IMR-90 (cell line): ENCODE results near the gene PPP1R14B. TPM values are rescaled to one million over a fixed set of nuclear protein-coding genes. Genes with fewer than 3 reads are reported as not detected.
A peak's percentile ranks its signal among the peaks of the same experiment; 100 is the strongest.

Experiments used
- ATAC-seq: fragments of 200-7000 bp; cut with Tn5 transposase; 2 replicates; pipeline ENCODE4 v1.9.1; 2020; ENCODE audit warnings: low read depth, mild to moderate bottlenecking, moderate library complexity
- BruUV-seq: library from RNA; stranded (reverse); fragments of 400-500 nt; replicated peaks from 2 replicates; lab custom pipeline; 2021; lab: Mats Ljungman, UMichigan
- CTCF ChIA-PET: fragments of 300-600 bp; formaldehyde crosslinking; extraction: SDS; loops from one replicate; lab custom pipeline; 2021; ENCODE audit warnings: antibody characterized with exemption; lab: Yijun Ruan, JAX
- POLR2A ChIA-PET: fragments of 300-600 bp; sonication (Branson Sonifier 250); formaldehyde crosslinking; loops from one replicate; lab custom pipeline; 2022; ENCODE audit warnings: antibody characterized with exemption; ENCODE audit not compliant: unreplicated experiment; lab: Charles Lee
- DNase-seq: peaks from one replicate; pipeline ENCODE4 v3.0.0; 2013
- H2AFZ ChIP-seq: replicated peaks from 2 replicates; pipeline ENCODE3; 2013; ENCODE audit warnings: low read length, mild to moderate bottlenecking; ENCODE audit not compliant: poor library complexity
- H2AK5ac ChIP-seq: 2 replicates; pipeline ENCODE4 v1.6.1; 2013; ENCODE audit warnings: low read depth, low read length, inconsistent platforms
- H2AK9ac ChIP-seq: replicated peaks from 2 replicates; pipeline ENCODE3; 2013; ENCODE audit warnings: mild to moderate bottlenecking, low read depth, low read length, moderate library complexity; ENCODE audit not compliant: poor library complexity
- H2BK120ac ChIP-seq: 2 replicates; pipeline ENCODE4 v1.6.1; 2013; ENCODE audit warnings: low read depth, low read length, inconsistent platforms
- H2BK15ac ChIP-seq: 3 replicates; pipeline ENCODE4 v1.6.1; 2013; ENCODE audit warnings: low read depth, low read length, inconsistent platforms
- H2BK20ac ChIP-seq: 2 replicates; pipeline ENCODE4 v1.6.1; 2013; ENCODE audit warnings: low read depth, mild to moderate bottlenecking, inconsistent platforms, low read length, moderate library complexity
- H2BK5ac ChIP-seq: 2 replicates; pipeline ENCODE4 v1.6.1; 2013; ENCODE audit warnings: mild to moderate bottlenecking, low read depth, low read length, inconsistent platforms; ENCODE audit not compliant: poor library complexity, severe bottlenecking
- H3K14ac ChIP-seq: replicated peaks from 2 replicates; pipeline ENCODE4 v1.6.1; 2013; ENCODE audit warnings: low read depth, low read length, inconsistent platforms
- H3K18ac ChIP-seq: 2 replicates; pipeline ENCODE4 v1.6.1; 2013; ENCODE audit warnings: low read depth, low read length, control low read depth
- H3K23ac ChIP-seq: 2 replicates; pipeline ENCODE4 v1.6.1; 2013; ENCODE audit warnings: low read depth, low read length, inconsistent platforms
- H3K27ac ChIP-seq: 2 replicates; pipeline ENCODE4 v1.5.1; 2013; ENCODE audit warnings: mild to moderate bottlenecking, control low read depth, low read length; ENCODE audit not compliant: insufficient read depth
- H3K27me3 ChIP-seq: 2 replicates; pipeline ENCODE4 v1.6.1; 2013; ENCODE audit warnings: low read length; ENCODE audit not compliant: control insufficient read depth, insufficient read depth
- H3K36me3 ChIP-seq: 2 replicates; pipeline ENCODE4 v1.6.1; 2013; ENCODE audit warnings: low read length, mixed read lengths; ENCODE audit not compliant: control insufficient read depth, insufficient read depth
- H3K4ac ChIP-seq: 2 replicates; pipeline ENCODE4 v1.6.1; 2013; ENCODE audit warnings: low read depth, low read length, inconsistent platforms
- H3K4me1 ChIP-seq: 2 replicates; pipeline ENCODE4 v1.6.1; 2013; ENCODE audit warnings: low read length, mixed read lengths; ENCODE audit not compliant: control insufficient read depth, insufficient read depth
- H3K4me2 ChIP-seq: 2 replicates; pipeline ENCODE4 v1.6.1; 2013; ENCODE audit warnings: low read depth, mild to moderate bottlenecking, control low read depth, low read length, moderate library complexity
- H3K4me3 ChIP-seq: 2 replicates; pipeline ENCODE4 v1.5.1; 2013; ENCODE audit warnings: low read depth, mild to moderate bottlenecking, control low read depth, low read length, moderate library complexity; ENCODE audit not compliant: insufficient read depth
- H3K56ac ChIP-seq: 2 replicates; pipeline ENCODE4 v1.6.1; 2013; ENCODE audit warnings: low read length, inconsistent platforms; ENCODE audit not compliant: insufficient read depth; ENCODE audit errors: extremely low read depth
- H3K79me1 ChIP-seq, 2 experiments: 2 replicates each; pipeline ENCODE4 v1.6.1; 2013; ENCODE audit warnings: low read length in 2 of 2, inconsistent platforms in 1 of 2, low read depth in 1 of 2
- H3K9ac ChIP-seq: 2 replicates; pipeline ENCODE4 v1.6.1; 2013; ENCODE audit warnings: low read depth, low read length, control low read depth
- H3K9me1 ChIP-seq: 2 replicates; pipeline ENCODE4 v1.6.1; 2013; ENCODE audit warnings: low read length, inconsistent platforms; ENCODE audit not compliant: insufficient read depth
- H3K9me3 ChIP-seq: 2 replicates; pipeline ENCODE4 v1.6.1; 2013; ENCODE audit warnings: low read length; ENCODE audit not compliant: control insufficient read depth, insufficient read depth
- H4K20me1 ChIP-seq: 2 replicates; pipeline ENCODE4 v1.6.1; 2013; ENCODE audit warnings: low read length, inconsistent platforms; ENCODE audit not compliant: insufficient read depth
- H4K5ac ChIP-seq: 2 replicates; pipeline ENCODE4 v1.6.1; 2013; ENCODE audit warnings: mild to moderate bottlenecking, low read depth, low read length, control low read depth
- H4K8ac ChIP-seq, 2 experiments: 2 replicates each; pipeline ENCODE4 v1.6.1; 2013; ENCODE audit warnings: low read depth in 2 of 2, low read length in 2 of 2, control low read depth in 1 of 2, inconsistent platforms in 1 of 2
- H4K91ac ChIP-seq: 2 replicates; pipeline ENCODE4 v1.6.1; 2013; ENCODE audit warnings: low read depth, low read length, inconsistent platforms; ENCODE audit not compliant: insufficient read depth
- BHLHE40 ChIP-seq: fragments of 150-350 bp; IDR thresholded peaks from 2 replicates; pipeline ENCODE4 v1.6.1; 2016; ENCODE audit warnings: mild to moderate bottlenecking, low read depth, low read length
- FOS ChIP-seq: fragments of 150-350 bp; IDR thresholded peaks from 2 replicates; pipeline ENCODE4 v1.6.1; 2016; ENCODE audit warnings: low read depth, low read length
- NFE2L2 ChIP-seq: fragments of 150-350 bp; IDR thresholded peaks from 2 replicates; pipeline ENCODE4 v1.6.1; 2016; ENCODE audit warnings: low read depth, mild to moderate bottlenecking, low read length
- POLR2A ChIP-seq: IDR thresholded peaks from 2 replicates; pipeline ENCODE4 v1.6.1; 2012; ENCODE audit warnings: mild to moderate bottlenecking, low read depth, low read length
- RFX5 ChIP-seq: IDR thresholded peaks from 2 replicates; pipeline ENCODE4 v1.8.0; 2012; ENCODE audit warnings: low read depth, mild to moderate bottlenecking, low read length, moderate library complexity
- WGBS, 2 experiments: methylation state at CpG; one replicate each; pipeline versions ENCODE4 v1.1.5 to v1.1.7; 2013; ENCODE audit warnings: missing lambda C conversion rate in 2 of 2; ENCODE audit not compliant: insufficient read length in 1 of 2; ENCODE audit errors: extremely low coverage in 2 of 2; 5-methylcytosine and 5-hydroxymethylcytosine counted together
- dilution Hi-C: fragments of 300-500 bp; cut with HindIII; formaldehyde crosslinking; loops from one replicate; pipeline ENCODE4 v1.14.3; 2018; ENCODE audit warnings: low sequenced_read_pairs; ENCODE audit not compliant: unreplicated experiment
- in situ Hi-C: fragments of 300-500 bp; cut with MboI; formaldehyde crosslinking; loops from 3 replicates; pipeline ENCODE4 v1.14.3; 2019; ENCODE audit warnings: low sequenced_read_pairs, inconsistent platforms, mixed read lengths
- intact Hi-C: fragments of 100-400 bp; cut with micrococcal nuclease; formaldehyde crosslinking; loops from 2 replicates; pipeline ENCODE4 v1.10.0; 2022
- polyA plus RNA-seq, 3 experiments: library from polyadenylated mRNA; depleted of rRNA; stranded (reverse); fragments of >200 nt; gene quantifications; 2 replicates each; pipeline ENCODE4 v1.2.3, GENCODE V29; 2012; ENCODE audit warnings: low replicate concordance in 1 of 3
- total RNA-seq: library from RNA; depleted of rRNA; stranded (reverse); fragments of >200 nt; gene quantifications from 2 replicates; pipeline ENCODE4 v1.2.3, GENCODE V29; 2012

PPP1R14B gene
- total and polyA plus RNA-seq, 2 of the 4 experiments (the other 2 are of a cell fraction) = 176 to 257 TPM

DNA sequence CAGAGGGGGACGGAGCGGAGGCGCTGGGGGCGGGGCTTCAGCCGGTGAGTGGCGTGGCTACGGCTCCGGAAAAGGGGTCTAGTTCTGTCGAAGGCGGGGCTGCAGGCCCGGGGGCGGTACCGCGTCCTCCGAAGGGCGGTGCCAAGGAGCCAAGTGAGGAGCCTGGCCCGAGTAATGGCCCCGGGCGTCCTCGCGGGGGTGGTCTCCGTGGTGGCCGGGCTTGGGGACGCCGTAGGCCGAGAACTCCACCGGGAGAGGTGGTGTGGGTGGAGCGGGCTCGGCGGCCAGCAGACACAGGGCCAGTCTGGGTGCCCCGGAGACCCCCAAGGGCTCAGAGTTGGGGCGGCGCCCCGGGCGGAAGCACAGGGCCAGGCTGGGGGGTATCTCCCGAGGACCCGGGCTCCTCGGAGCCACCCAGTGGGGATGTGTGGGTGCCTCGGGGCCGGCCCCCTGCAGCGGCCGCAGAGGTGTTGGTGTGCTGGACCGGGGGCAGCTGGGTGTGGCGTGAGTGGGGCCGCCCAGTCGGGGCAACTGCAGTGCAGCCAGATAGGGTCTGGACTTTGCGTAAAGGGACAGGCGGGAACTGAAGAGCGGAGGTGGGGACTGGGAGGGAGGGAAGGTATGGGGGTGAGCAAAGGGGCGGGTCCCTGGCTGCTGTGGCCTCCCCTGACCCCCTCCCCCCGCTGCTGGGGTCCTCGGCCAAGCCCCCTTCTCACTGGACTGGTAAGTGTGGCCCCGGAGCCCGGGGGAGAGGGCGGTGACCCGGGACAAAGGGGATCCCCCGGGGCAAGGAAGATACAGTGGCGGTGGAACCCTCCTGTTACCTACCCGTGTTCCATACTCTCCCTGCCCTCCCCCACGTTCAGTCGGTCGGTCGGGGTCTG, 5.0 kb downstream of the PPP1R14B start:
- H2BK15ac ChIP-seq = no peak overlapping the region
- in situ Hi-C loops (no loop called here), dilution Hi-C loops (no loop called here), intact Hi-C loops (loop anchor here (2.0 kb wide), 1 partner anchor 55 kb away; the partner anchor contains the start of gene STIP1)
- H2AK5ac ChIP-seq = peak overlapping the region; percentile 63
- H3K4ac ChIP-seq = peak overlapping the region; percentile 77
- peak overlapping the region; percentile 56 to 59; a peak in 2 of 4 replicates for H4K8ac ChIP-seq
- H3K56ac ChIP-seq = 0 out of 2 replicates have a peak overlapping the region, but pooled peaks have one; percentile 35
- 0% methylated on average over 27 of the region's 63 CpGs; no CpG with 5 or more reads in 1 of the 2 experiments for WGBS, 2 experiments
- H4K91ac ChIP-seq = peak overlapping the region; percentile 82
- peak overlapping the region; percentile 85 for H3K4me3 ChIP-seq
- no peak overlapping the region; the same call in 1 of the 2 replicates for H4K5ac ChIP-seq
- ChIA-PET POLR2A (interaction anchor here (0.6 to 1.1 kb wide), 2 partner anchors 37 to 56 kb away, joined by 3 to 24 read pairs; no protein-coding TSS in a partner anchor), CTCF (interaction anchor here (0.6 to 2.5 kb wide), 3 partner anchors 37 to 881 kb away, joined by 3 to 8 read pairs (median 5); no protein-coding TSS in a partner anchor)
- peaks cover 14% of the 10 kb centered on the region for H3K9me1 ChIP-seq
- DNase-seq = no peak
- H3K27me3 ChIP-seq = no peaks in the 10 kb centered on the region
- peaks cover 27% of the 10 kb centered on the region for H3K36me3 ChIP-seq
- H3K23ac ChIP-seq = peak overlapping the region; percentile 33; the same call in 1 of the 2 replicates
- H2AK9ac ChIP-seq = peak overlapping the region; percentile 98
- peaks cover 13% of the 10 kb centered on the region for H3K4me1 ChIP-seq
- H3K4me2 ChIP-seq = peak overlapping the region; percentile 97
- peaks cover 18 to 36% of the 10 kb centered on the region in 2 experiments; a peak in 3 of 4 replicates for H3K79me1 ChIP-seq
- peak; percentile 3 for ATAC-seq
- H3K18ac ChIP-seq = no peak overlapping the region
- BruUV-seq = no TSS peak
- H2AFZ ChIP-seq = peak overlapping the region; percentile 85
- peak overlapping the region; percentile 2; the same call in 1 of the 2 replicates for H2BK120ac ChIP-seq
- no peak for TF ChIP-seq BHLHE40
- TF ChIP-seq NFE2L2 = no peak
- TF ChIP-seq RFX5 = no peak
- TF ChIP-seq FOS = no peak
- 0 out of 2 replicates have a peak, but pooled peaks have one; percentile 2 for TF ChIP-seq POLR2A
- H2BK5ac ChIP-seq = peak overlapping the region; percentile 79
- peak overlapping the region; percentile 84 for H3K27ac ChIP-seq
- H4K20me1 ChIP-seq = peaks cover 22% of the 10 kb centered on the region
- H3K14ac ChIP-seq = peak overlapping the region; percentile 91
- peak overlapping the region; percentile 56 for H3K9ac ChIP-seq
- no peak overlapping the region for H2BK20ac ChIP-seq
- H3K9me3 ChIP-seq = no peaks in the 10 kb centered on the region
